Activated B cell treated with CpG ODN at 0.5 μM for 24 hours (primary cell): ENCODE data around the gene MORN2. TPM values are rescaled to one million over a fixed set of nuclear protein-coding genes. Genes with fewer than 3 reads are reported as not detected.

ENCODE experiments used
- ATAC-seq: fragments of 200-7000 bp; cut with Tn5 transposase; one replicate; pipeline ENCODE4 v1.10.0; 2021; ENCODE audit warnings: low read depth, mild to moderate bottlenecking, moderate library complexity
- CTCF ChIA-PET: fragments of 350-600 bp; sonication (Branson Sonifier 250); formaldehyde crosslinking; loops from one replicate; lab custom pipeline; 2021; ENCODE audit warnings: antibody characterized with exemption; lab: Charles Lee
- POLR2A ChIA-PET: fragments of 350-600 bp; sonication (Branson Sonifier 250); formaldehyde crosslinking; loops from one replicate; lab custom pipeline; 2021; ENCODE audit warnings: antibody characterized with exemption; lab: Charles Lee
- DNase-seq: peaks from one replicate; pipeline ENCODE4 v3.0.0; 2022
- H3K27ac Mint-ChIP-seq: one replicate; pipeline ENCODE4 v1.8.0; 2020; ENCODE audit warnings: mixed read lengths
- H3K27me3 Mint-ChIP-seq: one replicate; pipeline ENCODE4 v1.8.0; 2021; ENCODE audit warnings: mixed read lengths
- H3K36me3 Mint-ChIP-seq: one replicate; pipeline ENCODE4 v1.8.0; 2021; ENCODE audit warnings: low read depth, mixed read lengths
- H3K4me1 Mint-ChIP-seq: one replicate; pipeline ENCODE4 v1.8.0; 2021; ENCODE audit warnings: mixed read lengths
- H3K4me3 Mint-ChIP-seq: one replicate; pipeline ENCODE4 v1.8.0; 2020; ENCODE audit warnings: mild to moderate bottlenecking, mixed read lengths
- H3K9me3 Mint-ChIP-seq: one replicate; pipeline ENCODE4 v1.8.0; 2020; ENCODE audit warnings: mixed read lengths
- intact Hi-C: fragments of 100-400 bp; cut with micrococcal nuclease; formaldehyde crosslinking; loops from one replicate; pipeline ENCODE4 v1.15.1; 2024
- total RNA-seq: library from RNA; stranded (reverse); gene quantifications from 2 replicates; pipeline ENCODE4 v1.2.3, GENCODE V29; 2022
- TF ChIP-seq, protein P1 (sequence below): fragments of 200-600 bp; IDR thresholded peaks from one replicate; pipeline ENCODE4 v1.8.0; 2022; ENCODE audit warnings: antibody characterized with exemption, mild to moderate bottlenecking

The MORN2 gene
- total RNA-seq, 1 donor from 2014 or later: 4.1 TPM

DNA sequence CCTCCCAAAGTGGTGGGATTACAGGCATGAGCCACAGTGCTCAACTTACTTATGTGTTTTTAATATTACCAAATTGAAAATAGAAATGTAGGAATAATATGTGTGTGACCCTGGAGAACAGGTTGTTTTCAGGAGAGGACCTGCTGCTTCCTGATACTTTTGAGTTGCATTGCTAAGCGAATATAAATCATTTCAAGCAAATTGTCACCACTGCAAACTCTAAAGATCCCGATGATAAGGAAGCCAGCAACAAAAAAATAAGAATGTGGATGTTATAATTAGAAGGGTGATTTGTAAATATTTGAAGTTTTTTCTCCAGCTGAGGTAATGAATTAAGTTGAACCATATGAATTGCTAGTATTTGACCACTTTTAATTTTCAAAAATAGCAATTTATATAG, 54.8 kb downstream of the MORN2 start:
- CTCF ChIA-PET: interaction anchor here (1.8 kb wide), 1 partner anchor 17 kb away, joined by 5 read pairs; no protein-coding TSS in a partner anchor
- ATAC-seq (no peak), DNase-seq (no peak)
- POLR2A ChIA-PET: no interaction called here
- no peaks in the 10 kb centered on the region for H3K9me3 Mint-ChIP-seq
- TF ChIP-seq, protein P1, sequence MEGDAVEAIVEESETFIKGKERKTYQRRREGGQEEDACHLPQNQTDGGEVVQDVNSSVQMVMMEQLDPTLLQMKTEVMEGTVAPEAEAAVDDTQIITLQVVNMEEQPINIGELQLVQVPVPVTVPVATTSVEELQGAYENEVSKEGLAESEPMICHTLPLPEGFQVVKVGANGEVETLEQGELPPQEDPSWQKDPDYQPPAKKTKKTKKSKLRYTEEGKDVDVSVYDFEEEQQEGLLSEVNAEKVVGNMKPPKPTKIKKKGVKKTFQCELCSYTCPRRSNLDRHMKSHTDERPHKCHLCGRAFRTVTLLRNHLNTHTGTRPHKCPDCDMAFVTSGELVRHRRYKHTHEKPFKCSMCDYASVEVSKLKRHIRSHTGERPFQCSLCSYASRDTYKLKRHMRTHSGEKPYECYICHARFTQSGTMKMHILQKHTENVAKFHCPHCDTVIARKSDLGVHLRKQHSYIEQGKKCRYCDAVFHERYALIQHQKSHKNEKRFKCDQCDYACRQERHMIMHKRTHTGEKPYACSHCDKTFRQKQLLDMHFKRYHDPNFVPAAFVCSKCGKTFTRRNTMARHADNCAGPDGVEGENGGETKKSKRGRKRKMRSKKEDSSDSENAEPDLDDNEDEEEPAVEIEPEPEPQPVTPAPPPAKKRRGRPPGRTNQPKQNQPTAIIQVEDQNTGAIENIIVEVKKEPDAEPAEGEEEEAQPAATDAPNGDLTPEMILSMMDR: no peak
- H3K4me3 Mint-ChIP-seq: no peak overlapping the region
- no peaks in the 10 kb centered on the region for H3K36me3 Mint-ChIP-seq
- H3K27ac Mint-ChIP-seq: no peak overlapping the region
- H3K27me3 Mint-ChIP-seq: peaks cover 6% of the 10 kb centered on the region
- intact Hi-C loops: no loop called here
- H3K4me1 Mint-ChIP-seq: peaks cover 4% of the 10 kb centered on the region

Other genes with a start within 250 kb of the MORN2 start
- gene GALM, start 209.9 kb upstream of the MORN2 start, total RNA-seq: 3.5 and 5.4 TPM in 2 replicates
- gene SRSF7, start 124.6 kb upstream of the MORN2 start, total RNA-seq: 247 and 254 TPM in 2 replicates
- gene GEMIN6, start 97.8 kb upstream of the MORN2 start, total RNA-seq: 16.6 and 17.2 TPM in 2 replicates
- 20.4 and 21.5 TPM in 2 replicates for gene DHX57, start within 50 bp of the MORN2 start, total RNA-seq
- 0.27 and 0.69 TPM in 2 replicates for gene ARHGEF33, start 13.9 kb downstream of the MORN2 start, total RNA-seq
- 39.2 and 51.9 TPM in 2 replicates for gene SOS1, start 245.1 kb downstream of the MORN2 start, total RNA-seq